IMR-90 (cell line): ENCODE data around the gene RAMP3. TPM values are rescaled to one million over a fixed set of nuclear protein-coding genes. Genes with fewer than 3 reads are reported as not detected.

Experiments used
- ATAC-seq: fragments of 200-7000 bp; cut with Tn5 transposase; 2 replicates; pipeline ENCODE4 v1.9.1; 2020; ENCODE audit warnings: low read depth, mild to moderate bottlenecking, moderate library complexity
- BruUV-seq: library from RNA; stranded (reverse); fragments of 400-500 nt; replicated peaks from 2 replicates; lab custom pipeline; 2021; lab: Mats Ljungman, UMichigan
- CTCF ChIA-PET: fragments of 300-600 bp; formaldehyde crosslinking; extraction: SDS; loops from one replicate; lab custom pipeline; 2021; ENCODE audit warnings: antibody characterized with exemption; lab: Yijun Ruan, JAX
- POLR2A ChIA-PET: fragments of 300-600 bp; sonication (Branson Sonifier 250); formaldehyde crosslinking; loops from one replicate; lab custom pipeline; 2022; ENCODE audit warnings: antibody characterized with exemption; ENCODE audit not compliant: unreplicated experiment; lab: Charles Lee
- DNase-seq: peaks from one replicate; pipeline ENCODE4 v3.0.0; 2013
- H2AFZ ChIP-seq: replicated peaks from 2 replicates; pipeline ENCODE3; 2013; ENCODE audit warnings: low read length, mild to moderate bottlenecking; ENCODE audit not compliant: poor library complexity
- H2AK5ac ChIP-seq: 2 replicates; pipeline ENCODE4 v1.6.1; 2013; ENCODE audit warnings: low read depth, low read length, inconsistent platforms
- H2AK9ac ChIP-seq: replicated peaks from 2 replicates; pipeline ENCODE3; 2013; ENCODE audit warnings: mild to moderate bottlenecking, low read depth, low read length, moderate library complexity; ENCODE audit not compliant: poor library complexity
- H2BK120ac ChIP-seq: 2 replicates; pipeline ENCODE4 v1.6.1; 2013; ENCODE audit warnings: low read depth, low read length, inconsistent platforms
- H2BK15ac ChIP-seq: 3 replicates; pipeline ENCODE4 v1.6.1; 2013; ENCODE audit warnings: low read depth, low read length, inconsistent platforms
- H2BK20ac ChIP-seq: 2 replicates; pipeline ENCODE4 v1.6.1; 2013; ENCODE audit warnings: low read depth, mild to moderate bottlenecking, inconsistent platforms, low read length, moderate library complexity
- H2BK5ac ChIP-seq: 2 replicates; pipeline ENCODE4 v1.6.1; 2013; ENCODE audit warnings: mild to moderate bottlenecking, low read depth, low read length, inconsistent platforms; ENCODE audit not compliant: poor library complexity, severe bottlenecking
- H3K14ac ChIP-seq: replicated peaks from 2 replicates; pipeline ENCODE4 v1.6.1; 2013; ENCODE audit warnings: low read depth, low read length, inconsistent platforms
- H3K18ac ChIP-seq: 2 replicates; pipeline ENCODE4 v1.6.1; 2013; ENCODE audit warnings: low read depth, low read length, control low read depth
- H3K23ac ChIP-seq: 2 replicates; pipeline ENCODE4 v1.6.1; 2013; ENCODE audit warnings: low read depth, low read length, inconsistent platforms
- H3K27ac ChIP-seq: 2 replicates; pipeline ENCODE4 v1.5.1; 2013; ENCODE audit warnings: mild to moderate bottlenecking, control low read depth, low read length; ENCODE audit not compliant: insufficient read depth
- H3K27me3 ChIP-seq: 2 replicates; pipeline ENCODE4 v1.6.1; 2013; ENCODE audit warnings: low read length; ENCODE audit not compliant: control insufficient read depth, insufficient read depth
- H3K36me3 ChIP-seq: 2 replicates; pipeline ENCODE4 v1.6.1; 2013; ENCODE audit warnings: low read length, mixed read lengths; ENCODE audit not compliant: control insufficient read depth, insufficient read depth
- H3K4ac ChIP-seq: 2 replicates; pipeline ENCODE4 v1.6.1; 2013; ENCODE audit warnings: low read depth, low read length, inconsistent platforms
- H3K4me1 ChIP-seq: 2 replicates; pipeline ENCODE4 v1.6.1; 2013; ENCODE audit warnings: low read length, mixed read lengths; ENCODE audit not compliant: control insufficient read depth, insufficient read depth
- H3K4me2 ChIP-seq: 2 replicates; pipeline ENCODE4 v1.6.1; 2013; ENCODE audit warnings: low read depth, mild to moderate bottlenecking, control low read depth, low read length, moderate library complexity
- H3K4me3 ChIP-seq: 2 replicates; pipeline ENCODE4 v1.5.1; 2013; ENCODE audit warnings: low read depth, mild to moderate bottlenecking, control low read depth, low read length, moderate library complexity; ENCODE audit not compliant: insufficient read depth
- H3K56ac ChIP-seq: 2 replicates; pipeline ENCODE4 v1.6.1; 2013; ENCODE audit warnings: low read length, inconsistent platforms; ENCODE audit not compliant: insufficient read depth; ENCODE audit errors: extremely low read depth
- H3K79me1 ChIP-seq, 2 experiments: 2 replicates each; pipeline ENCODE4 v1.6.1; 2013; ENCODE audit warnings: low read length in 2 of 2, inconsistent platforms in 1 of 2, low read depth in 1 of 2
- H3K9ac ChIP-seq: 2 replicates; pipeline ENCODE4 v1.6.1; 2013; ENCODE audit warnings: low read depth, low read length, control low read depth
- H3K9me1 ChIP-seq: 2 replicates; pipeline ENCODE4 v1.6.1; 2013; ENCODE audit warnings: low read length, inconsistent platforms; ENCODE audit not compliant: insufficient read depth
- H3K9me3 ChIP-seq: 2 replicates; pipeline ENCODE4 v1.6.1; 2013; ENCODE audit warnings: low read length; ENCODE audit not compliant: control insufficient read depth, insufficient read depth
- H4K20me1 ChIP-seq: 2 replicates; pipeline ENCODE4 v1.6.1; 2013; ENCODE audit warnings: low read length, inconsistent platforms; ENCODE audit not compliant: insufficient read depth
- H4K5ac ChIP-seq: 2 replicates; pipeline ENCODE4 v1.6.1; 2013; ENCODE audit warnings: mild to moderate bottlenecking, low read depth, low read length, control low read depth
- H4K8ac ChIP-seq, 2 experiments: 2 replicates each; pipeline ENCODE4 v1.6.1; 2013; ENCODE audit warnings: low read depth in 2 of 2, low read length in 2 of 2, control low read depth in 1 of 2, inconsistent platforms in 1 of 2
- H4K91ac ChIP-seq: 2 replicates; pipeline ENCODE4 v1.6.1; 2013; ENCODE audit warnings: low read depth, low read length, inconsistent platforms; ENCODE audit not compliant: insufficient read depth
- BHLHE40 ChIP-seq: fragments of 150-350 bp; IDR thresholded peaks from 2 replicates; pipeline ENCODE4 v1.6.1; 2016; ENCODE audit warnings: mild to moderate bottlenecking, low read depth, low read length
- CEBPB ChIP-seq: IDR thresholded peaks from 2 replicates; pipeline ENCODE4 v1.6.1; 2012; ENCODE audit warnings: low read depth, low read length, improper control_type of control experiment
- CTCF ChIP-seq: conservative IDR thresholded peaks from 2 replicates; pipeline ENCODE4 v1.5.1; 2012; ENCODE audit warnings: mild to moderate bottlenecking, low read depth, low read length, improper control_type of control experiment
- ELK1 ChIP-seq: fragments of 150-350 bp; IDR thresholded peaks from 2 replicates; pipeline ENCODE4 v1.6.1; 2016; ENCODE audit warnings: low read depth, mild to moderate bottlenecking, low read length, moderate library complexity, borderline replicate concordance
- FOS ChIP-seq: fragments of 150-350 bp; IDR thresholded peaks from 2 replicates; pipeline ENCODE4 v1.6.1; 2016; ENCODE audit warnings: low read depth, low read length
- MAFK ChIP-seq: IDR thresholded peaks from 2 replicates; pipeline ENCODE4 v1.6.1; 2012; ENCODE audit warnings: low read depth, low read length, improper control_type of control experiment
- MAZ ChIP-seq: IDR thresholded peaks from 2 replicates; pipeline ENCODE4 v1.6.1; 2012; ENCODE audit warnings: low read depth, mild to moderate bottlenecking, low read length, improper control_type of control experiment, moderate library complexity, borderline replicate concordance
- NFE2L2 ChIP-seq: fragments of 150-350 bp; IDR thresholded peaks from 2 replicates; pipeline ENCODE4 v1.6.1; 2016; ENCODE audit warnings: low read depth, mild to moderate bottlenecking, low read length
- POLR2A ChIP-seq: IDR thresholded peaks from 2 replicates; pipeline ENCODE4 v1.6.1; 2012; ENCODE audit warnings: mild to moderate bottlenecking, low read depth, low read length
- RFX5 ChIP-seq: IDR thresholded peaks from 2 replicates; pipeline ENCODE4 v1.8.0; 2012; ENCODE audit warnings: low read depth, mild to moderate bottlenecking, low read length, moderate library complexity
- SMC3 ChIP-seq: fragments of 150-350 bp; IDR thresholded peaks from 2 replicates; pipeline ENCODE4 v1.6.1; 2016; ENCODE audit warnings: low read depth, mild to moderate bottlenecking, antibody characterized with exemption, low read length, moderate library complexity
- USF2 ChIP-seq: fragments of 150-350 bp; IDR thresholded peaks from 2 replicates; pipeline ENCODE4 v1.6.1; 2017; ENCODE audit warnings: mild to moderate bottlenecking, antibody characterized with exemption, low read length, low read depth
- WGBS, 2 experiments: methylation state at CpG; one replicate each; pipeline versions ENCODE4 v1.1.5 to v1.1.7; 2013; ENCODE audit warnings: missing lambda C conversion rate in 2 of 2; ENCODE audit not compliant: insufficient read length in 1 of 2; ENCODE audit errors: extremely low coverage in 2 of 2; 5-methylcytosine and 5-hydroxymethylcytosine counted together
- dilution Hi-C: fragments of 300-500 bp; cut with HindIII; formaldehyde crosslinking; loops from one replicate; pipeline ENCODE4 v1.14.3; 2018; ENCODE audit warnings: low sequenced_read_pairs; ENCODE audit not compliant: unreplicated experiment
- in situ Hi-C: fragments of 300-500 bp; cut with MboI; formaldehyde crosslinking; loops from 3 replicates; pipeline ENCODE4 v1.14.3; 2019; ENCODE audit warnings: low sequenced_read_pairs, inconsistent platforms, mixed read lengths
- intact Hi-C: fragments of 100-400 bp; cut with micrococcal nuclease; formaldehyde crosslinking; loops from 2 replicates; pipeline ENCODE4 v1.10.0; 2022
- polyA plus RNA-seq, 3 experiments: library from polyadenylated mRNA; depleted of rRNA; stranded (reverse); fragments of >200 nt; gene quantifications; 2 replicates each; pipeline ENCODE4 v1.2.3, GENCODE V29; 2012; ENCODE audit warnings: low replicate concordance in 1 of 3
- total RNA-seq: library from RNA; depleted of rRNA; stranded (reverse); fragments of >200 nt; gene quantifications from 2 replicates; pipeline ENCODE4 v1.2.3, GENCODE V29; 2012

RAMP3 gene
- total and polyA plus RNA-seq, 2 of the 4 experiments (the other 2 are of a cell fraction): not detected

- Histone ChIP-seq H3K56ac (no peak overlapping the region), H3K79me1 (no peaks in the 10 kb centered on the region), H2BK15ac (no peak overlapping the region), H3K4me2 (no peak overlapping the region), H3K4me1 (no peaks in the 10 kb centered on the region), H3K23ac (no peak overlapping the region), H2BK120ac (no peak overlapping the region), H3K27ac (no peak overlapping the region), H3K9ac (no peak overlapping the region), H2BK5ac (no peak overlapping the region), H3K9me1 (no peaks in the 10 kb centered on the region), H3K4me3 (no peak overlapping the region), H2AK5ac (no peak overlapping the region), H2BK20ac (no peak overlapping the region), H4K5ac (no peak overlapping the region), H3K14ac (no peak overlapping the region), H3K9me3 (no peaks in the 10 kb centered on the region), H4K20me1 (no peaks in the 10 kb centered on the region), H3K36me3 (no peaks in the 10 kb centered on the region), H2AK9ac (no peak overlapping the region), H4K8ac (no peak overlapping the region), H4K91ac (no peak overlapping the region), H3K27me3 (peaks cover 15% of the 10 kb centered on the region), H2AFZ (peak overlapping the region; percentile 32), H3K4ac (no peak overlapping the region), H3K18ac (no peak overlapping the region)
- no TSS peak for BruUV-seq
- intact Hi-C loops (no loop called here), in situ Hi-C loops (no loop called here), dilution Hi-C loops (no loop called here)
- CTCF ChIA-PET: no interaction called here
- no peak for TF ChIP-seq MAZ
- TF ChIP-seq POLR2A: no peak
- no peak for TF ChIP-seq CTCF
- no peak for TF ChIP-seq BHLHE40
- no peak for TF ChIP-seq SMC3
- no peak for TF ChIP-seq USF2
- no peak for TF ChIP-seq CEBPB
- TF ChIP-seq FOS: no peak
- TF ChIP-seq MAFK: no peak
- TF ChIP-seq RFX5: no peak
- TF ChIP-seq ELK1: no peak
- no peak for TF ChIP-seq NFE2L2
- WGBS, 2 experiments: 78% methylated on average over 7 of the region's 16 CpGs; no CpG with 5 or more reads in 1 of the 2 experiments
- POLR2A ChIA-PET: no interaction called here
- ATAC-seq (no peak), DNase-seq (no peak)
Observed at GRCh38 chr7:45122975-45123860, 34.4 kb upstream of the RAMP3 start.
